OCI-M2 (cell line): ENCODE measurements around the gene PRR29.

Experiments
- DNase-seq: peaks from one replicate; lab custom pipeline; 2025; ENCODE audit not compliant: unreplicated experiment; lab: John Stamatoyannopoulos, UW

The PRR29 gene

DNA sequence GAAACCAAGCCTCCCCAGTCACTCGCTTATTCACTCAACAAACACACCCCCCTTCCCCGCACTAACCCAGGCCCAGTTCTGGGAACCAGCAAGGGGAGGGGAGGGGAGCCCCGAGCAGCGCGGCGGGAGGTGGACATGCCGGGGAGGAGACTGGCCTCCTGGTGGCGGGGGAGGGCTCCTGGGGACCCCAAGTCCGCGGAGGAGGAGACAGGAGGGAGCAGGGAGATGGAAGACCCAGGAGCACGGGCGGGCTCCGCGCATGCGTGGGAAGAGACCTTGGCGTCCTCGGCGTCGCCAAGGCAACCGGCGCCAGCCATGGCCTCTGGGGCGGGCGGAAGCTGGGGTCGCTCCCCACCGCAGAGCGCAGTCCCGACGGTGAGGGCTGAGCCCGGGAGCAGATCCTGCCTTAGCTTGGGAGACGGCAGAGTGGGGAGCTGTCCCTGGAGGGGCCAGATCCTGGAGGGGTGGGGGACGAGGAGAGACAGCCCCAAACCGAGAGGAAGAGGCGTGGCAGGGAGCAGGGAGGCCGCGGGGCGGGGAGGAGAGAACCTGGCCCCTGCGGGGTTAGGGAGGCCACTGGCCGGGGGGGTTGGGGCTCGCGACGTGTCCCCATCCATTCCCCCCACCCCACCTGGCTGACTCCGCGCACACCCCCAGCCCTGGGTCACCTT is at the start of gene PRR29:
Gene PRR29, plus strand, starts transcription at position 302 of the 671 bp plus-strand sequence. Its CDS starts 14 bp downstream, at position 316.
- no peak for DNase-seq

DNA sequence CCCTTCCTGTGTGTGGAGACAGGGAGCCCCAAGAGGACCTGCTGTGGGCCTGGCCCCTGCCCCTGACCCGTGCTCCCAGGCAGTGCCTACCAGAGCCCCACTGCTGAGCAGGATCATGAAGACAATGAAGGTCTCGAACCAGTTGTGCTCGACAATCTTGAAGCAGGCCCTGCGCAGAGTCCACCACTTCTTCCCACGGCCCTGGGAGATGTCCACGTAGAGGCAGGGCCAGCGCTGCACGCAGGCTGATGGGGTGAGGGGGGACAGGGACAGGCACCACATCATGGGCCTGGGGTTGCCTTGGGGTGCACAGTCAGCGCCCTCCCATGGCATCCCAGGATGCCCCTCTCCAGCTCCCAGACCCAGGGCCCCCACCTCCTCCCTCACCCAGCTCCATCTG is 49.6 kb upstream of the PRR29 start:
- no peak for DNase-seq

DNA sequence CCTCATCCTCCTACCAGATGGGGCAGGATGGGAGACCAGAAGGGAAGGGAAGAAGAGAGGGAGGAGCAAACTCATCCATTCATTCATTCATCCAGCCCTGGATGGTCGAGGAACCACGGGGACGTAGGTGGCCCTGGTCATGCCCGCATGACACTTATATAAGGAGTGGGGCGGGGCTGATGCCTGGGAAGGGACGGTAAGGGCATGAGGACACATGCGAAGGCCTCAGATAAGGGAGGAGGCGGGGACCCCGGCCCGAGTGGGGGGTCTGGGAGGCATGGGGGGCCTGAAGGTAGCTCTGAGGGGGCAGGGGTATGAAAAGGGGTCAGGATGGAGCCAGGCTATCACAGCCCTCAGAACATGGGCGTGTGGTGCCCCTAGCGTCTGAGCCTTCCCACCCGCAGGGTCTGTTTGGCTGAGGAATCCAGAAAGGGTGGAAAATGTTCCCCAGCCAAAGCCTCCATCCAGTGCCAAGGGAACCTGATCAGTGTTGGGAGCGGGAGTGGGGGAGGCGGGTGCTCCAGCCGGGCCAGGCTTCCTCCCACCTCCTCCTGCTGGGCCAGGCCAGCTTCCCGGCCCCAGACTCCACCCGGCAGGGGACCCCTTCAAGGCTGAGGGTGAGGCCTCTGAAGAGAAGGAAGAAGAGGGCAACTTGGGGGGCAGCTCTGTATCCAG is 48.4 kb upstream of the PRR29 start:
- DNase-seq, result no peak

DNA sequence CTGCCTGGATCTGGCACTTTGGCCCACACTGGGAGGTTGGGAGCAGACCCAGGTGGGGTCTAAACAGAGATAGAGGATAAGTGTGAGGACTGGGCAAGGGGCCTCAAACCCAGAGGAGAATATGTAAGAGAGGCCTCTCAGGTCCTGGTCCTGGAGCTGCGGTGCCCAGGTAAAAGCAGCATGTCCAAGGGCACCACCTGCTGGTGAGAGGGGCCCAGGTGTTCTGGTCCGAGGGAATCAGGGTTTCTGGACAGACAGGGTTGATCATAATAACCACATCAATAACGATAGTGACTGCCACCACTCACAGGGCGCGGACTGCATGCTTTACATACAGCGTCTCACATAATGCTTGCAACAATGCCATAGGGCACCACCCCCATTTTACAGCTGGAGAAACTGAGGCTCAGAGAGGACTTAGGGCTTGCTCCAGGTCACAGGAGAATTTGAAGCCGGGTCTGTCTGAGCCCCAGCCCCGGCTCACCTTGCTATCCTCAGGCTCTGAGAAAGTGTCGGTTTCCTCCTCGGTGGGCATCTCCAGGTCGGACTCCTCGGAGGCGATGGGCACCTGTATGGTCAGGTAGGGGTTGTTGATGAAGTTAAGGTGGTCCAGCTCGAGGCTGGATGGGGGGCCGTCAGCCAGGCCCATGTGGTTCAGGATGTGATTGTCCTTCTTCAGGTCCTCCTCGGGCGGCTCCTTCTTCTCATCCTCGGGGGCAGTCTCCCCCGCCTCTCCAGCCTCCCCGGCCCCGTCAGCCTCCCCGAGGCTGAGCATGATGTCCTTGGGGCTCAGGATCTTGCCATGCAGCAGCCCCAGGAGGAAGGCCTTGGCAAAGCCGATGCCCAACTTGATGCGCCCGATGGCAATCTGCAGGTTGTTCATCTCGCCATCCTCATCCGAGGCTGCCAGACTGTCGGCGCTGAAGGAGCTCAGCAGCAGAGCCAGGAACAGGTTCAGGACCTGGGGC is 46.9 kb upstream of the PRR29 start:
- DNase-seq, result no peak

DNA sequence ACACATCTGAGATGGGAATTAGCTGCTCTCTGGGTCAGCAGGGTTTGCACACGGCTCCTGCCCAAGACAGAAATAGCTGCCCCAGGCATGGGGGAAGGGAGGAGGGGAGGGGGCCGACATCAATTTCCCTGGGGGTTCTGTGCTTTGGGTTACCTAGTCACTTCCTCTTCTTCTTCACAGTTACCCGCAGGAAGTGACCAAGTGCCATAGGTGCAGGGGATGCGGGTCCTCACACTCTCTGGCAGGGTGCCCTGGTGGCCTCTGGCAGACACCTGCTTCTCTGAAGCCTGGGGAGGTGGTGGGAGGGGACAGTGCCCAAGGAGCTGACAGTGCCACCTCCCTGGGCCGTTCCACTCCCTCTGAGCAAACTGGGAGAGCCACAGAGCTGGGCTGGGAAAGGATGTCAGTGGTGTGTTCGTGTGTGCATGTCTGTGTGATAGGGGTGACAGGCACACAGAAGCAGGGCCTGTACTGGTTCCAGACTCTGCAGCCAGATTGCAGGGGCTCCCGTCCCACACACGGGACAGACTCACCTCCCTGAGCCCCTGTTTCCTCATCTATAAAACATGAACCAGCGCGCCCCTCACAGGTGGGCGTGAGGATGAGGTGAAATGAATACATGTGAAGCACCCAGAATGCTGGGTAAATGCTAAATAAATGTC is 43.6 kb upstream of the PRR29 start:
- no peak for DNase-seq

DNA sequence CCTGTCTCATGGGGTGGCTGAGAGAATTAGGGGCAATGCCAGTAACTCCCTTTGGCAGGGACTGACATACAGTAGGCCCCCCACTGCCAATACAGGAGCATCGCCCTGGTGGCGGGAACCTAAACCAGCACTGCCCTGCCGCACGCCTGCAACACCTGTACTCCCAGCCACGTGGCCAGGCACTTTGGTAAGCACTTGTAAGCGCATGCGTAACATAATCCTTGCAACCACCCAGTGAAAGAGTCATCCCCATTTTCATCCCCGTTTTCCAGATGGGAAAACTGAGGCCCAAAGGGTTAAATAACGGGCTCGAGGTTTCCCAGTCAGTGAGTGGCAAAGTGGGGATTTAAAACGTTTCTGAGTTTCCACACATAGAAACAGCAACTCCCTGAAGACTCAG is 42.9 kb upstream of the PRR29 start:
- no peak for DNase-seq

DNA sequence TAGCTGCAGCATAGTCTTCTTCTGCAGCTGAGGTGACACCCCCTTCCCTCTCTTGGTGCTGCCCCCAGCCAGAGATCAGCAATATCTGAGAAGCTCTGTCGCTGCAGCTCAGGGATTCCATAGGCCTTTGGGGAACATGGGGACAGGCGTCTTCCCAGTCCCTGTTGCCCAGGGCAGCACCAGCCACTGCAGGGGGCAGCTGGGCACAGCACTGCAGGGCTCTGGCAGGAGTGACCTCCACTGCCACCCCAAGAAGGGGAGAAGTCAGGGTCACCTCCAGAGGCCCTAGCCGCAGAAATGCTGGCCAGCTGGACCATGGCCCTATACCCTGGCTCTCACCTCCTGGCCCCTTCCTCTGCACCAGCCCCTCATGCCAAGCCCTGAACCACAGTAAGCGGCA is 42.4 kb upstream of the PRR29 start:
- no peak for DNase-seq

DNA sequence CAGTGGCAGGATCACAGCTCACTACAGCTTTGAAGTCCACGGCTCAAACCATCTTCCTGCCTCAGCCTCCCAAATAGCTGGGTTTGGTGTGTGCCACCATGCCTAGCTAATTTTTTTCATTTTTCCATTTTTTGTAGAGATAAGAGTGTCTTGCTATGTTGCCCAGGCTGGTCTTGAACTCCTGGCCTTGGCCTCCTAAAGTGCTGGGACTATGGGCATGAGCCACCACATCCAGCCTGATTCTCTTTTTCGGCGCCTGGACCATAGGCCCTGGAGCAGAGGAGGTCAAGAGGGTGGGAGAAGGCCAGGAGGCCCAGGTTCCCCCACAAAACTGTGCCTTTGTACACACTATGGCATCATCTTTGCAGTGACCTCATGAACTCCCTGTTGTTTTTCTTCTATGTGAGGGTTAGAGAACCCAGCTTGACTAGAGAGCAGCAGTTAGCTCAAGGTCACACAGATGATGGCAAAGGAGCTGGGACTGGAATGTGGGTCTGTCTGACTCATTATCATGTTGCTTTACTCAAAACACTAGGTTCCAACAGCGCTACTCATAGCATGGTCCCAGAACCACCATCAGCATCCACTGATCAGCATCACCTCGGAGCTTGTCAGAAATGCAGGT is 41.7 kb upstream of the PRR29 start:
- no peak for DNase-seq

DNA sequence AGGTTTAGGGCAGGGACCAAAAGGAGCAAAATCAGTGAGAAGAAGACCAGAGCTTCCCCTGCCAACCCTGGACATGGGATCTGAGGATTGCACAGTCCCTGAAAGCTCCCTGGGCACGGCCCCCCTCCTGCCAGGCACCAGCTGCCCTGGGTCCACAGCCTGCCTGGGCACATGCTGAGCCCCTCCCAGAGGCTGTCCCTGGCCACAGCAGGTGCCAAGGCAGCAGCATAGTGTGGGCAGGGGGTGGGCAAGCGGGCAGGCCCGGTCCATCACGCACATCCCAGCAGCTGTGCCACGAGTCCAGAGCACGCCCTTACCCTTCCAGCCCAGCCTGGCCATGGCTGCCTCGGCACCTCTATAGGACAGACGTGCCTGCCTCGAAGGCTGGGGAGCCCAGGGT is 38.1 kb upstream of the PRR29 start:
- no peak for DNase-seq

DNA sequence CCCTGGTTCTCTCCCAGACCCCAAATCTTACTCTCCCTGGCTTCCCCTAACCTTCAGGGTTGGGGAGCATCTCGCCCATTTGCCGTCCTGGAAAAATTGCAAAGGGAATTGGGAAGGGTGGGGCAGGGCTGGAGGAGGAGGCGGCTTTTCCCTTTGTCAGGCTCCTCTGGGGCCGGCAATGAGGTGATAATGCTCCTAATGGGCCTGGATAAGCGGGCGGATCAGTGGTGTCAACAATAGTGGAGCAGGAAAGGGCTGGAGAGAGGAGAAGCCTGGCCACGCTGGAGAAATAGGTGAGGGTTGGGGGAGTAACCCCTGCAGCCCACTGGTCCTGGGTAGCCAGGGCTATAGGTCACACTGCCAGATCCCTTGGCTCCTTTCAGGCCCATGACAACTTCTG is 37.7 kb upstream of the PRR29 start:
- no peak for DNase-seq

DNA sequence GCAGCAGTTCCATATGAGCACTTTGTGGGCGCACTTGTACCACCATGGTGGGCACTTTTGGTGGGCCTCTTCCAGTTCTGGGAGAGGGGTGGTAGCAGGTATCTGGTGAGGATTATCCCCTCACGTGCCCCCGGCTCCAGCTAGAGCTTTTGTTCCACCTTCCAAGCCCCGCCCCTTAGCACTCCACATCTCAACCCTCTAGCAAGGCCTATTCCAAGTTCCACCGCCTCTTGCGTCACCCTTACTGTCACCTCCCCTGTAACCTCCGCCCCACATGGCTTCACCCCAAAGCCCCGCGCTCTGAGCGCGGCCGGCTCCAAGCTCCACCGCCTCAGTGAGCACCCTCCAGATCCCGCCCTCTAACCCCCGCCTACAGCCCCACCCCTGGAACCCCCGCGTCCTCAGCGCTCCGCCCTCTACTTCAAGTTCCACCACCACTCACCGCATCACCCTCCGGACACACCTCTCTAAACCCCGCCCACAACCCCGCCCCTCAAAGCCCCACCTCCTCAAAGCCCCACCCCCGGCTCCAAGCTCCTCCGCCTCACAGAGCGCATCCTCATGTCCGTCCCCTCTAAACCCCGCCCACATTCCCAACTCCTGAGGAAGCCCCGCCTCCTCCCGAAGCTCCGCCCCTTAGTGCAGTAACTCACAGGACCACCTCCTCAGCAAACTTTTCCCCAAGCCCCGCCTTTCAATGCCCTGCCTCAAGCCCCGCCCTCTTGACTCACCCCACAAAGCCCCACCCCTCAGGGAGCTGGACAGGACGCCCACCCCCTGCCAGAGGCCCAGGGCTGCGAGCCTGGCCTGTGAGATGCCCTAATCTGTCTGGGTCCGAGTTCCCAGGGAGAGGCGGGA is 36.6 kb upstream of the PRR29 start:
- no peak for DNase-seq

DNA sequence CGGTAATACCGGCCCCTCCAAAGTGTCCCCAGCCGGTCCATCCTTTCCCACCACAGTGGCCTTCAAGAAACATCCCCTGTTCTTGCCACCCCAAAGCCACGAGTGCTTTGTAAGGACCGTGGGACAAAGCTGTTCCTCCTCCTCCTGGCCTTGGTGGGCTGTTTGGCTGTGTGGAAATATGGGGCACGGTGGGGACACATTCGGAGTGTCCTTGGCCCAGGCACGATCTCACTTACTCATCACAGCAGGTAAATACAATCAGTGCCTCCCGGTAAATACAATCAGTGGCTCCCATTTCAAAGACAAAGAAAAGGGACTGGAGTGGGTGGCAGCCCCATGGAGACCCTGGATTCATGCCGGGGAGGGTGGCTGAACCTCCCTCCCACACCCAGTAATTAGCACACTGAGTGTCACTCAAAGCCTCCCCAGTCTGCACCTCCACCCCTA is 35.8 kb upstream of the PRR29 start:
- no peak for DNase-seq

DNA sequence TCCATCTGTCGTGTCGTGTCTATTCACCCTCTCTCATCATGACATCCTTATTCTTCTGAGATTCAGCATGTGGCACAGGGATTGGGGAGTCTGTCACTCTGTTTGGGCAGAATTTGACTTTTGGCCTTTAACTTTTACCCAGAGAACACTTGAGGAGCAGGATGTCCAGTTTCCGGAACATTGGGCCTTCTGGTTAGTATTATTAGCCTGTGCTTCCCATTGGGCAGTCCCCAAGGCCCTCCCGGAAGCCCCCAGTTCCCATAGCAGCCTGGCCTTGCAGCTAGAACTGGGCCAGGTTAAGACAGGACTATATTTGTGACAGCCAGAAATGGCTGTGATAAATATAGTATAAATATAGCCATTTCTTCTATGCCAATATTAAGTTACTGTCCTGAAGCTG is 35.0 kb upstream of the PRR29 start:
- no peak for DNase-seq

DNA sequence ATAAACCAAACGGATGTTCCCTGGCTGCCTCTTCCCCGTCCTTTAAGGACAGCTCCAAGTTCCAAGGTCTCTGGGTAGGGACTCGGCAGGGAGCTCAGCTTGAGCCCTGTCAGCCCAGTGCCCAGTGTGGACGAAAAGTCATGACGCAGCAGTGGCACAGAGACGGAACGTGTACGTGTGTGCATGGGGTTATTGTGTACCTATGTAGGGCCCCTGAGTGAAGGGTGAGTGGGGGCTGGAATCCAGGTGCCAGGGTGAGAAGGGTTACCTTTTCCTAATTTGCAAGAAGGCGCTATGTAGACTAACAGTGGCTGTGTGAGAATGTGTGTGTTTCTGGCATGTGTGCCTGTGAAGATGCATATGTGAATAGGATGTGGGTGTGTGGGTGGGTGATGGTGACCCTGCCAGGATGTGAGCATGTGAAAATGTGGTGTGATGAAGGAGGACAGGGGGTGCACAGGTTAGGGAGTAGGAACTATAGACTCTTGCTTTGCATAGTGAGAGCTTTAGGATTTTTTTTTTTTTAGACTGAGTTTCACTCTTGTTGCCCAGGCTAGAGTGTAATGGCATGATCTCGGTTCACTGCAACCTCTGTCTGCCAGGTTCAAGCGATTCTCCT is 31.4 kb upstream of the PRR29 start:
- DNase-seq, result no peak

DNA sequence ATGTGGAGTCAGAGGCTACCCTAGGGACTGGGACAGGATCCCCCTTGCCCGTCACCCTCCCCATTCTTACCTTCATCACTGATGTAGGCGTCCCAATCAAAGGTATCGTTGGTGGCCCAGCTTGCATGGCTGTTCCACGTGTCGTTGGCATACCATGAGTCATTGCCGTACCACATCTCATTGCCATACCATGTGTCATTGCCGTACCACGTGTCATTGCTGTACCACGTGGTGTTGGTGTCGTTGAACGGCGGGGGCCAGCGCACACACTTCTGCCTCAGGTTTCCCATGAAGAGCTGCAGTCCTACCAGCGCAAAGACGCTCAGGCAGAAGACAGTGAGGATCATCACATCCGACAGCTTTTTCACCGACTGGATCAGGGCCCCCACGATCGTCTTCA is 30.2 kb upstream of the PRR29 start:
- DNase-seq, result no peak

DNA sequence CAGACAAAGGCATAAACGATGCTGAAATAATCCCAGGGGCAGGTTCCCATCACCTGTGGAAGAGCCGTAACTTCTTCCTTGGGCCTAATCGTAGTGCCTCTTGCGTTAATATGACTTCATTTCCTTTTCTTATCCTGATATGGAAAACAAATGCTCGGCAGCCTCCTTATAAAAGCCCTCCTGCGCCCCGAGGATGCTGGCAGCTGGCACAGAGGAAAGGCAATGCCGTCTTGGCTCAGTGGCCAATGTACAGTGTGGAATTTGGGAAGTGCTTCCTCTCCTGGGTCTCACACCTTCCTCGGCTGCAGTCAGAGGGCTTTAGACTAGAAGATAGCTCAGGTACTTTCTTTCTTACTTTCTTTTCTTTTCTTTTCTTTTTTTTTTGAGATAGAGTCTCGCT is 28.9 kb upstream of the PRR29 start:
- DNase-seq, result no peak

DNA sequence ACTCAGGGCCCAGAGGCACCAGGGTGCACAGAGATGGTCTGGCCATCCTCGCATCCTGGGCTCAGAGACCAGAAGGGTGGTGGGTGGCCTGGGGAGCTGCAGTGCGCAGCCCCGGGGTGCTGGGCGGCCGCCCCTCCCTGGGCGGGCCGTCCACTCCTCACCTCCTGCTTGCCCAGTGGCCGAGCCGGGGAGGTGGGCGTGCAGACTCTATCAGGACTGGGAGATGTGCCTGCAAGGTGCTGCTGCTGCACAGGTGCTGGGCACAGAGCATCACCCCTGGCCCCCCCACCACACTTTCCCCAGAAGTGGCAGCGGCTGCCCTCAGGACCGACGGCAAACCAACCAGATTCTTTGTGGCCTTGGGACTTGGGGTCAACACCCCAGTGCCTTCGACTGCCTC is 25.4 kb upstream of the PRR29 start, which contains the start of gene SCN4A:
Gene SCN4A, minus strand, starts transcription at position 123 of the 400 bp plus-strand sequence. Its CDS starts 77 bp downstream, at position 46.
- DNase-seq, result no peak

DNA sequence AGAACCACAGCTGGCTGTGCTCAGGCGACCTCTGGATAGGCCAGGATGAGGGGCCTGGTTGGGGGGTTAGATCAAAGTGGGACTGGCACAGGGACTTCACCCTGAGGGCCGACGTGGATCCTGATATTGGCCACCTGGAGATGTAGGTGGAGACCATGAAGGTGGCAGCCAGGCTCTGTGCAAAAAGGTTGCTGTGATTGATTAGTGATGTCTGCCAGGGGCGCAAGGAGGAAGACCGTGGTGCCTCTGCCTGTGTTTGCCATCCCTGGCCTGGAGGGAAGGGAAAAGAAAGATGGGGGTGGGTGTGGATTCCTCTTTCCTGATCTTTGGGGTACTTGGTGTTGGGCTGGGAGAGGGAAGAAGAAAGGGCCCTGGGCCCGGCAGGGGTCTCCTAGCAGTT is 24.9 kb upstream of the PRR29 start:
- no peak for DNase-seq

DNA sequence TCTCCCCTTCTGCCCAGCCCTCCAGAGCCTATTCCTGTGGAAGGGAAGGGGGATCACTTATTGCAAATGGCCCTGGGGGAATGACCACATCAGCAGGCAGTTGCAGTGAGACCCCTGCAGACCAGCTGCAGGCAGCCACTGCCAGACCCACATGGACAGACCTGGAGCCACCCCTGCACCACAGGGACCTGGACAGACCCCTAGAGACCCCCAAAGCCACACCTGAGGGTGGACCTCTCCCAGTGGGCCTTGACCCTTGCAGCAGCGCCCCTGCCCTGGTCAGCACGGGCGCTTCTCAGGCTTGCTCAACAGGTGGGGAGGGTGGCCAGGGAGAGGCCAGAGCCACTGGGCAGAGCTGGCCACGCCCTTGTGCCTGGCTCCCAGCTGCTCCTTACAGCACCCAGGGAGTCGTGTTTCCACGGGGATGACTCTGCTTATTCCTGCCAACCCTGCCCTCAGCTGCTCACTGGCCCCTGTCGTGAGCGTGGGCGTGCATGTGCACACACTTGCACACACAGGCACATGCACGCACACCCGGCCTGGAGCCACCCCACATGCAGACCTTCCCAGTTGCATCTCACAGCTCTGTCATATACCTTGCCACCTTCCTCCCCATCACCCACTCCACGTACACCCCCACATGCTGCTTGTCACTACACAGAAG is 24.1 kb upstream of the PRR29 start:
- DNase-seq, result no peak
